ENCODE results near the gene MORN5. TPM values are rescaled to one million over a fixed set of nuclear protein-coding genes. Genes with fewer than 3 reads are reported as not detected.

MORN5 gene
- total and polyA plus RNA-seq, 9 of the 15 experiments (the other 6 are each of a cell fraction or from before 2014, with no cell fraction given), result not detected

DNA sequence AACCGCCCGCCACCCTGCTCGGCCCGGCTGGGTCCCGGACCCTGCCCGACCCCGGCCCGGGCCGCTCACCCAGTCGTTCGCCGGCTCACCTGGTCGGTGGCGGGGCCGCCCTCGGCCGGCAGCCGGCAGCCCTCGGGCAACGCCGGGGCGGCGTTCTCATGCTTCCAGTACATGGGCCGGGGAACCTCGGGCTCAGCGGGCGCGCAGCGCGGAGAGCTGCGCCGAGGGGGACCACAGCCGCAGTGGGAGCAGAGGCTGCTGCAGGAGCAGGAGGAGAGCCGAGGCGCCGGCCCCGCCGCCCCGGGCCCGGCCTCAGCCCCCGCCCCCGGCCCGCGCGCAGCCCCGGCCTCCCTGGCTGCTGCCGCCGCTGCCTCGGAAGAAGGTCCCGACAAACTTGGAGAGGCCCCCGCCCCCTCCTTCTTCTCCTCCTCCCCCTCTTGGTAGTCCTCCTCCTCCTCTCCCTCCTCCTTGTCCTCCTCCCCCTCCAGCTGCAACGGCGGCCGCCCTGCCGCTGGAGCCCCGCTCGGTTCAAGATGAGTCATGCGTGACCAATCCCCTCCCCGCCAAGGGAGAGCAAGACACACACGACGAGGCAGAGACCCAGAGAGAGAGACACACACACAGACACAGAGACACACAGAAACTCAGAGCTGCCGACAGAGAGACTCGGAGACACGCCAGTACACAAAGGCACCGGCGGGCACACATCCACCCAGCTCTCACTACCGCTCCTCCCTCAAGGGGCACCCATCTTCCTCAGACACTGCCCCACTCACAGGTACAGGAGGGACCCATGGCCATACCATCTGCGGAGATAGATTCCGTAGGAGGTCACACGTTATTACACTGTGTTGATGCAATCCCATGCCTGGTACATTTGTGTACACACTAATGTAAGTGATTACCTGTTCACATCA is 69.1 kb downstream of the MORN5 start, which contains the start of gene LHX6 (continued):
- TF ChIP-seq, protein P1, sequence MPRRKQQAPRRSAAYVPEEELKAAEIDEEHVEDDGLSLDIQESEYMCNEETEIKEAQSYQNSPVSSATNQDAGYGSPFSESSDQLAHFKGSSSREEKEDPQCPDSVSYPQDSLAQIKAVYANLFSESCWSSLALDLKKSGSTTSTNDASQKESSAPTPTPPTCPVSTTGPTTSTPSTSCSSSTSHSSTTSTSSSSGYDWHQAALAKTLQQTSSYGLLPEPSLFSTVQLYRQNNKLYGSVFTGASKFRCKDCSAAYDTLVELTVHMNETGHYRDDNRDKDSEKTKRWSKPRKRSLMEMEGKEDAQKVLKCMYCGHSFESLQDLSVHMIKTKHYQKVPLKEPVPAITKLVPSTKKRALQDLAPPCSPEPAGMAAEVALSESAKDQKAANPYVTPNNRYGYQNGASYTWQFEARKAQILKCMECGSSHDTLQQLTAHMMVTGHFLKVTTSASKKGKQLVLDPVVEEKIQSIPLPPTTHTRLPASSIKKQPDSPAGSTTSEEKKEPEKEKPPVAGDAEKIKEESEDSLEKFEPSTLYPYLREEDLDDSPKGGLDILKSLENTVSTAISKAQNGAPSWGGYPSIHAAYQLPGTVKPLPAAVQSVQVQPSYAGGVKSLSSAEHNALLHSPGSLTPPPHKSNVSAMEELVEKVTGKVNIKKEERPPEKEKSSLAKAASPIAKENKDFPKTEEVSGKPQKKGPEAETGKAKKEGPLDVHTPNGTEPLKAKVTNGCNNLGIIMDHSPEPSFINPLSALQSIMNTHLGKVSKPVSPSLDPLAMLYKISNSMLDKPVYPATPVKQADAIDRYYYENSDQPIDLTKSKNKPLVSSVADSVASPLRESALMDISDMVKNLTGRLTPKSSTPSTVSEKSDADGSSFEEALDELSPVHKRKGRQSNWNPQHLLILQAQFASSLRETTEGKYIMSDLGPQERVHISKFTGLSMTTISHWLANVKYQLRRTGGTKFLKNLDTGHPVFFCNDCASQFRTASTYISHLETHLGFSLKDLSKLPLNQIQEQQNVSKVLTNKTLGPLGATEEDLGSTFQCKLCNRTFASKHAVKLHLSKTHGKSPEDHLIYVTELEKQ (CRISPR knock-in tag; IDR thresholded peaks at IDR 0.05), result no peak
- TF ChIP-seq HNRNPH1 (optimal IDR thresholded peaks at IDR 0.05; ENCODE audit: low read depth, low read length) (no peak), NCOA6 (IDR thresholded peaks at IDR 0.05) (0 out of 2 replicates have a peak, but pooled peaks have one; percentile 37), ZNF239 (CRISPR knock-in tag; IDR thresholded peaks at IDR 0.05) (no peak), JUND (IDR thresholded peaks at IDR 0.05; ENCODE audit: borderline replicate concordance, low read depth, low read length) (peak; percentile 86), JUND (tag; IDR thresholded peaks at IDR 0.05; ENCODE audit: borderline replicate concordance, low read depth, low read length) (peak; percentile 67; the same call in 1 of the 3 replicates), CBFA2T3 (IDR thresholded peaks at IDR 0.05) (peak; percentile 28; the same call in 1 of the 2 replicates), SMARCE1 (IDR thresholded peaks at IDR 0.05) (peak; percentile 59), HLTF (IDR thresholded peaks at IDR 0.05) (no peak), GATAD2B (IDR thresholded peaks at IDR 0.05; ENCODE audit: borderline replicate concordance) (no peak), JUN (IDR thresholded peaks at IDR 0.05; ENCODE audit: borderline replicate concordance, low read depth, low read length) (peak; percentile 84), JUN (CRISPR knock-in tag; IDR thresholded peaks at IDR 0.05; ENCODE audit: borderline replicate concordance) (no peak)
- TF ChIP-seq, protein P2, sequence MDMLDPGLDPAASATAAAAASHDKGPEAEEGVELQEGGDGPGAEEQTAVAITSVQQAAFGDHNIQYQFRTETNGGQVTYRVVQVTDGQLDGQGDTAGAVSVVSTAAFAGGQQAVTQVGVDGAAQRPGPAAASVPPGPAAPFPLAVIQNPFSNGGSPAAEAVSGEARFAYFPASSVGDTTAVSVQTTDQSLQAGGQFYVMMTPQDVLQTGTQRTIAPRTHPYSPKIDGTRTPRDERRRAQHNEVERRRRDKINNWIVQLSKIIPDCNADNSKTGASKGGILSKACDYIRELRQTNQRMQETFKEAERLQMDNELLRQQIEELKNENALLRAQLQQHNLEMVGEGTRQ (CRISPR knock-in tag; IDR thresholded peaks at IDR 0.05), result no peak
- TF ChIP-seq, protein P3, sequence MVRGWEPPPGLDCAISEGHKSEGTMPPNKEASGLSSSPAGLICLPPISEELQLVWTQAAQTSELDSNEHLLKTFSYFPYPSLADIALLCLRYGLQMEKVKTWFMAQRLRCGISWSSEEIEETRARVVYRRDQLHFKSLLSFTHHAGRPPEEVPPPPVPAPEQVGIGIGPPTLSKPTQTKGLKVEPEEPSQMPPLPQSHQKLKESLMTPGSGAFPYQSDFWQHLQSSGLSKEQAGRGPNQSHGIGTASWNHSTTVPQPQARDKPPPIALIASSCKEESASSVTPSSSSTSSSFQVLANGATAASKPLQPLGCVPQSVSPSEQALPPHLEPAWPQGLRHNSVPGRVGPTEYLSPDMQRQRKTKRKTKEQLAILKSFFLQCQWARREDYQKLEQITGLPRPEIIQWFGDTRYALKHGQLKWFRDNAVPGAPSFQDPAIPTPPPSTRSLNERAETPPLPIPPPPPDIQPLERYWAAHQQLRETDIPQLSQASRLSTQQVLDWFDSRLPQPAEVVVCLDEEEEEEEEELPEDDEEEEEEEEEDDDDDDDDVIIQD (CRISPR knock-in tag; IDR thresholded peaks at IDR 0.05), result no peak
- TF ChIP-seq, protein P4, sequence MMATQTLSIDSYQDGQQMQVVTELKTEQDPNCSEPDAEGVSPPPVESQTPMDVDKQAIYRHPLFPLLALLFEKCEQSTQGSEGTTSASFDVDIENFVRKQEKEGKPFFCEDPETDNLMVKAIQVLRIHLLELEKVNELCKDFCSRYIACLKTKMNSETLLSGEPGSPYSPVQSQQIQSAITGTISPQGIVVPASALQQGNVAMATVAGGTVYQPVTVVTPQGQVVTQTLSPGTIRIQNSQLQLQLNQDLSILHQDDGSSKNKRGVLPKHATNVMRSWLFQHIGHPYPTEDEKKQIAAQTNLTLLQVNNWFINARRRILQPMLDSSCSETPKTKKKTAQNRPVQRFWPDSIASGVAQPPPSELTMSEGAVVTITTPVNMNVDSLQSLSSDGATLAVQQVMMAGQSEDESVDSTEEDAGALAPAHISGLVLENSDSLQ (IDR thresholded peaks at IDR 0.05), result 0 out of 2 replicates have a peak, but pooled peaks have one; percentile 31
- TF ChIP-seq, protein P5, sequence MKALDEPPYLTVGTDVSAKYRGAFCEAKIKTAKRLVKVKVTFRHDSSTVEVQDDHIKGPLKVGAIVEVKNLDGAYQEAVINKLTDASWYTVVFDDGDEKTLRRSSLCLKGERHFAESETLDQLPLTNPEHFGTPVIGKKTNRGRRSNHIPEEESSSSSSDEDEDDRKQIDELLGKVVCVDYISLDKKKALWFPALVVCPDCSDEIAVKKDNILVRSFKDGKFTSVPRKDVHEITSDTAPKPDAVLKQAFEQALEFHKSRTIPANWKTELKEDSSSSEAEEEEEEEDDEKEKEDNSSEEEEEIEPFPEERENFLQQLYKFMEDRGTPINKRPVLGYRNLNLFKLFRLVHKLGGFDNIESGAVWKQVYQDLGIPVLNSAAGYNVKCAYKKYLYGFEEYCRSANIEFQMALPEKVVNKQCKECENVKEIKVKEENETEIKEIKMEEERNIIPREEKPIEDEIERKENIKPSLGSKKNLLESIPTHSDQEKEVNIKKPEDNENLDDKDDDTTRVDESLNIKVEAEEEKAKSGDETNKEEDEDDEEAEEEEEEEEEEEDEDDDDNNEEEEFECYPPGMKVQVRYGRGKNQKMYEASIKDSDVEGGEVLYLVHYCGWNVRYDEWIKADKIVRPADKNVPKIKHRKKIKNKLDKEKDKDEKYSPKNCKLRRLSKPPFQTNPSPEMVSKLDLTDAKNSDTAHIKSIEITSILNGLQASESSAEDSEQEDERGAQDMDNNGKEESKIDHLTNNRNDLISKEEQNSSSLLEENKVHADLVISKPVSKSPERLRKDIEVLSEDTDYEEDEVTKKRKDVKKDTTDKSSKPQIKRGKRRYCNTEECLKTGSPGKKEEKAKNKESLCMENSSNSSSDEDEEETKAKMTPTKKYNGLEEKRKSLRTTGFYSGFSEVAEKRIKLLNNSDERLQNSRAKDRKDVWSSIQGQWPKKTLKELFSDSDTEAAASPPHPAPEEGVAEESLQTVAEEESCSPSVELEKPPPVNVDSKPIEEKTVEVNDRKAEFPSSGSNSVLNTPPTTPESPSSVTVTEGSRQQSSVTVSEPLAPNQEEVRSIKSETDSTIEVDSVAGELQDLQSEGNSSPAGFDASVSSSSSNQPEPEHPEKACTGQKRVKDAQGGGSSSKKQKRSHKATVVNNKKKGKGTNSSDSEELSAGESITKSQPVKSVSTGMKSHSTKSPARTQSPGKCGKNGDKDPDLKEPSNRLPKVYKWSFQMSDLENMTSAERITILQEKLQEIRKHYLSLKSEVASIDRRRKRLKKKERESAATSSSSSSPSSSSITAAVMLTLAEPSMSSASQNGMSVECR (CRISPR knock-in tag; IDR thresholded peaks at IDR 0.05), result peak; percentile 48; the same call in 1 of the 2 replicates

Measured in K562 (cell line).